NCI-H2196 treated with DMSO at 0.1 percent for 48 hours (cell line): Measurements from ENCODE around the gene KISS1R.

ENCODE experiments used
- DNase-seq: peaks from one replicate; lab custom pipeline; 2025; ENCODE audit not compliant: unreplicated experiment; lab: John Stamatoyannopoulos, UW

KISS1R gene

GRCh38 chr19:899336-900042 is 17.6 kb upstream of the KISS1R start:
- no peak for DNase-seq

- DNase-seq, result no peak
Observed at GRCh38 chr19:900043-900301, 17.2 kb upstream of the KISS1R start.

- DNase-seq, result no peak
Observed at GRCh38 chr19:900302-901111, 16.6 kb upstream of the KISS1R start.

- no peak for DNase-seq
Observed at GRCh38 chr19:901216-902092, 15.7 kb upstream of the KISS1R start.

- no peak for DNase-seq
Observed at GRCh38 chr19:902093-902370, 15.1 kb upstream of the KISS1R start.

- DNase-seq, result no peak
Observed at GRCh38 chr19:902446-903226, 14.5 kb upstream of the KISS1R start.

GRCh38 chr19:903266-903797 is 13.8 kb upstream of the KISS1R start:
- no peak for DNase-seq

GRCh38 chr19:904545-904944 is 12.6 kb upstream of the KISS1R start:
- DNase-seq, result no peak

- no peak for DNase-seq
Observed at GRCh38 chr19:906480-906879, 10.7 kb upstream of the KISS1R start.

- no peak for DNase-seq
Observed at GRCh38 chr19:907183-907853, 9.8 kb upstream of the KISS1R start.

- DNase-seq, result no peak
Observed at GRCh38 chr19:911197-912033, 5.7 kb upstream of the KISS1R start.

GRCh38 chr19:912181-913079 is 4.7 kb upstream of the KISS1R start:
- DNase-seq, result no peak

- DNase-seq, result peak; percentile 24
Observed at GRCh38 chr19:913080-913748, 3.9 kb upstream of the KISS1R start, which contains the start of gene R3HDM4. R3HDM4 (minus strand) TSS chr19:913219; CDS start chr19:913157, 62 bp downstream.

GRCh38 chr19:916645-917322 is 349 bp upstream of the KISS1R start:
- DNase-seq, result peak; percentile 57

GRCh38 chr19:918152-918437 is 962 bp downstream of the KISS1R start:
- no peak for DNase-seq

- DNase-seq, result no peak
Observed at GRCh38 chr19:918481-919198, 1.5 kb downstream of the KISS1R start.
